ENCODE data around the gene MRGPRE.

MRGPRE gene

DNA sequence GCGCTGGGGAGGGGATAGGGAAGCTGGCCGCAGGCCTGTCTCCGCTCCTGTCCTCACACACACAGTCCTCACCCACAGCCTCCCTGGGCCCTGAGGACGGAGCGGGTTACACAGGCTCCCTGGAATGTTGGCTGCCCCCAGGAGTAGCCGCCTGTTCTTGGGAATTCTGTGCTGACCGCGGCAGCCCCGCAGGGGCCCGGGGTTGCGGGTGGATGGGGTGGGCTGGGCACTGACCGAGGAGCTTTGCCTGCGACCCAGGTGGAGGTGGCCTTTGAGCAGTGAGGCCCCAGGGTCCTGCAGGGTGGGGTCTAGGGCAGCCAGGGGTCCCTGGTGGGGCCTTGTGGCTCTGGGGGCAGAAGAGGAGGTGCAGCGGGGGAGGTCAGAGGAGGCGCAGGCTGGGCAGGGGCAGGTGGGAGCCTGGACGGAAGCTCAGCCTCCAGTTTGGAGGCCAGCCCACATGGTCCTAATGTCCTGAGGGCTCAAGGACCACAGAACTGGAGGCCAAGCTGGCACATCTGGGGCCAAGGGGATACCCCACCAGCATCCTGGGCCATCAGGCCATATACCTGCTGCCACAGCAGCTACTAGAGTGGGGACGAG lies 7.0 kb downstream of the MRGPRE start:
- no peak for TF ChIP-seq YY1 (IDR thresholded peaks at IDR 0.05; ENCODE audit: low read depth)
- TF ChIP-seq CREB1 (IDR thresholded peaks at IDR 0.05; ENCODE audit: low read depth) = no peak
- no peak for TF ChIP-seq USF1 (IDR thresholded peaks at IDR 0.05)
- TF ChIP-seq EGR1 (IDR thresholded peaks at IDR 0.05) = no peak

GRCh38 chr11:3224401-3225057 lies 7.7 kb downstream of the MRGPRE start:
- TF ChIP-seq FOXM1 (IDR thresholded peaks at IDR 0.05; ENCODE audit: borderline replicate concordance, low read depth) (no peak), ZBTB7A (IDR thresholded peaks at IDR 0.05; ENCODE audit: low read depth) (no peak), TEAD4 (IDR thresholded peaks at IDR 0.05) (no peak), EGR1 (IDR thresholded peaks at IDR 0.05) (no peak), EP300 (IDR thresholded peaks at IDR 0.05; ENCODE audit: borderline replicate concordance) (no peak), USF1 (IDR thresholded peaks at IDR 0.05) (no peak), CEBPB (IDR thresholded peaks at IDR 0.05) (no peak)
- TF ChIP-seq, protein P1, sequence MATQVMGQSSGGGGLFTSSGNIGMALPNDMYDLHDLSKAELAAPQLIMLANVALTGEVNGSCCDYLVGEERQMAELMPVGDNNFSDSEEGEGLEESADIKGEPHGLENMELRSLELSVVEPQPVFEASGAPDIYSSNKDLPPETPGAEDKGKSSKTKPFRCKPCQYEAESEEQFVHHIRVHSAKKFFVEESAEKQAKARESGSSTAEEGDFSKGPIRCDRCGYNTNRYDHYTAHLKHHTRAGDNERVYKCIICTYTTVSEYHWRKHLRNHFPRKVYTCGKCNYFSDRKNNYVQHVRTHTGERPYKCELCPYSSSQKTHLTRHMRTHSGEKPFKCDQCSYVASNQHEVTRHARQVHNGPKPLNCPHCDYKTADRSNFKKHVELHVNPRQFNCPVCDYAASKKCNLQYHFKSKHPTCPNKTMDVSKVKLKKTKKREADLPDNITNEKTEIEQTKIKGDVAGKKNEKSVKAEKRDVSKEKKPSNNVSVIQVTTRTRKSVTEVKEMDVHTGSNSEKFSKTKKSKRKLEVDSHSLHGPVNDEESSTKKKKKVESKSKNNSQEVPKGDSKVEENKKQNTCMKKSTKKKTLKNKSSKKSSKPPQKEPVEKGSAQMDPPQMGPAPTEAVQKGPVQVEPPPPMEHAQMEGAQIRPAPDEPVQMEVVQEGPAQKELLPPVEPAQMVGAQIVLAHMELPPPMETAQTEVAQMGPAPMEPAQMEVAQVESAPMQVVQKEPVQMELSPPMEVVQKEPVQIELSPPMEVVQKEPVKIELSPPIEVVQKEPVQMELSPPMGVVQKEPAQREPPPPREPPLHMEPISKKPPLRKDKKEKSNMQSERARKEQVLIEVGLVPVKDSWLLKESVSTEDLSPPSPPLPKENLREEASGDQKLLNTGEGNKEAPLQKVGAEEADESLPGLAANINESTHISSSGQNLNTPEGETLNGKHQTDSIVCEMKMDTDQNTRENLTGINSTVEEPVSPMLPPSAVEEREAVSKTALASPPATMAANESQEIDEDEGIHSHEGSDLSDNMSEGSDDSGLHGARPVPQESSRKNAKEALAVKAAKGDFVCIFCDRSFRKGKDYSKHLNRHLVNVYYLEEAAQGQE (IDR thresholded peaks at IDR 0.05; ENCODE audit: low read depth) = no peak

DNA sequence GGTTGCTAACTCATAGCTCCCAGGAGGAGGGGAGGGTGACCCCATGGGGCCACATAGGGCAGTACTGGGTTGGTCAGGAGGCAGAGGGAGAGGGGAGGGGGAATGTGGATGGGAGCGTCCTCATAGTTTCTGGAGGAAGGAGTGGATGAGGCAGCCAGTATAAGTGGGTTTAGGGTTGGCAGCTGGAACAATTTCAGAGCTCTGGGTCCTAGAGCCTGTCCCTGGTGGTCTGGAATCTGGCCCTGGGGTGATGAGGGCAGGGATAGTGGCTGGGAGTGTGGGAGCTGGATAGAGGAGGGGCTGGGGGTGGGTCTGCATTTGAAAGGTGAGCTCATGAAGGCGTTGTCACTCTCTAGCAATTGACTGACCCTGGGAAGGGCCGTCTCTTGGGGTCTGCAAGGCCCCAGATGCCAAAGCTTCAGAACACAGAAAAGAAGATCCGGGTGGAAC lies 8.3 kb downstream of the MRGPRE start:
- TF ChIP-seq CREB1 (IDR thresholded peaks at IDR 0.05; ENCODE audit: low read depth) (no peak), EGR1 (IDR thresholded peaks at IDR 0.05) (no peak), NFIC (IDR thresholded peaks at IDR 0.05) (no peak), ZBTB7A (IDR thresholded peaks at IDR 0.05; ENCODE audit: low read depth) (no peak), CEBPB (IDR thresholded peaks at IDR 0.05) (no peak), TCF12 (IDR thresholded peaks at IDR 0.05; ENCODE audit: low read depth) (no peak), TEAD4 (IDR thresholded peaks at IDR 0.05) (no peak), YY1 (IDR thresholded peaks at IDR 0.05; ENCODE audit: low read depth) (no peak), USF1 (IDR thresholded peaks at IDR 0.05) (no peak), TAF1 (IDR thresholded peaks at IDR 0.05; ENCODE audit: low read depth) (no peak), RAD21 (IDR thresholded peaks at IDR 0.05; ENCODE audit: low read depth) (no peak), EP300 (IDR thresholded peaks at IDR 0.05; ENCODE audit: borderline replicate concordance) (no peak)
- TF ChIP-seq, protein P1 (IDR thresholded peaks at IDR 0.05; ENCODE audit: low read depth) = no peak
- TF ChIP-seq, protein P2, sequence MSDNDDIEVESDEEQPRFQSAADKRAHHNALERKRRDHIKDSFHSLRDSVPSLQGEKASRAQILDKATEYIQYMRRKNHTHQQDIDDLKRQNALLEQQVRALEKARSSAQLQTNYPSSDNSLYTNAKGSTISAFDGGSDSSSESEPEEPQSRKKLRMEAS (IDR thresholded peaks at IDR 0.05) = no peak

- no peak for TF ChIP-seq TEAD4 (IDR thresholded peaks at IDR 0.05)
- no peak for TF ChIP-seq USF1 (IDR thresholded peaks at IDR 0.05)
- TF ChIP-seq ZBTB7A (IDR thresholded peaks at IDR 0.05; ENCODE audit: low read depth) = no peak
- TF ChIP-seq CEBPB (IDR thresholded peaks at IDR 0.05) = no peak
- no peak for TF ChIP-seq RAD21 (IDR thresholded peaks at IDR 0.05; ENCODE audit: low read depth)
- TF ChIP-seq, protein P1 (IDR thresholded peaks at IDR 0.05; ENCODE audit: low read depth) = no peak
- no peak for TF ChIP-seq TAF1 (IDR thresholded peaks at IDR 0.05; ENCODE audit: low read depth)
- TF ChIP-seq, protein P2 (IDR thresholded peaks at IDR 0.05) = no peak
- TF ChIP-seq TCF12 (IDR thresholded peaks at IDR 0.05; ENCODE audit: low read depth) = no peak
- TF ChIP-seq EGR1 (IDR thresholded peaks at IDR 0.05) = no peak
- no peak for TF ChIP-seq EP300 (IDR thresholded peaks at IDR 0.05; ENCODE audit: borderline replicate concordance)
- TF ChIP-seq YY1 (IDR thresholded peaks at IDR 0.05; ENCODE audit: low read depth) = no peak
- TF ChIP-seq NFIC (IDR thresholded peaks at IDR 0.05) = no peak
- no peak for TF ChIP-seq FOXM1 (IDR thresholded peaks at IDR 0.05; ENCODE audit: borderline replicate concordance, low read depth)
- TF ChIP-seq CREB1 (IDR thresholded peaks at IDR 0.05; ENCODE audit: low read depth) = no peak
Measured at GRCh38 chr11:3222941-3223915, 9.0 kb downstream of the MRGPRE start.
